Measurements from ENCODE around the gene MUTYH.

DNA sequence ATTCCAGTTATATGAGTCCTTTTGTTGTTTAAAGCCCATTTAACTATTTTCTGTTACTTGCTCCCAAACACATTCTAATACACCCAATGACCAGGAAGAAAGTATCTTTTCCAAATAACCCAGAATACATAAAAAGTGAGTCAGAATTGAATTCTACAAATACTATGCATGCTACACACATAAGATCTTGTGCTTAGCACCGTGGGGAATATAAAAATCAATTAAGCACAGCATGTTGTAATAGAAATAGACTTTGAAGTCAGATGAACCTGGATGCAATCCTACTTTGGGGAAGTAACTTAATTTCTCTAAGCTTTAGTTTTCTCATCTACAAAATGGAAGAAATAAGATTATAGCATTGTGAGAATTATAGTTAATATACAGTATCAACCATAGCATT, 40.5 kb upstream of the MUTYH start:
- TF ChIP-seq, protein P1, sequence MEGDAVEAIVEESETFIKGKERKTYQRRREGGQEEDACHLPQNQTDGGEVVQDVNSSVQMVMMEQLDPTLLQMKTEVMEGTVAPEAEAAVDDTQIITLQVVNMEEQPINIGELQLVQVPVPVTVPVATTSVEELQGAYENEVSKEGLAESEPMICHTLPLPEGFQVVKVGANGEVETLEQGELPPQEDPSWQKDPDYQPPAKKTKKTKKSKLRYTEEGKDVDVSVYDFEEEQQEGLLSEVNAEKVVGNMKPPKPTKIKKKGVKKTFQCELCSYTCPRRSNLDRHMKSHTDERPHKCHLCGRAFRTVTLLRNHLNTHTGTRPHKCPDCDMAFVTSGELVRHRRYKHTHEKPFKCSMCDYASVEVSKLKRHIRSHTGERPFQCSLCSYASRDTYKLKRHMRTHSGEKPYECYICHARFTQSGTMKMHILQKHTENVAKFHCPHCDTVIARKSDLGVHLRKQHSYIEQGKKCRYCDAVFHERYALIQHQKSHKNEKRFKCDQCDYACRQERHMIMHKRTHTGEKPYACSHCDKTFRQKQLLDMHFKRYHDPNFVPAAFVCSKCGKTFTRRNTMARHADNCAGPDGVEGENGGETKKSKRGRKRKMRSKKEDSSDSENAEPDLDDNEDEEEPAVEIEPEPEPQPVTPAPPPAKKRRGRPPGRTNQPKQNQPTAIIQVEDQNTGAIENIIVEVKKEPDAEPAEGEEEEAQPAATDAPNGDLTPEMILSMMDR (IDR thresholded peaks at IDR 0.05; ENCODE audit: poor library complexity, severe bottlenecking): no peak
- TF ChIP-seq POLR2AphosphoS5 (IDR thresholded peaks at IDR 0.05) (no peak), REST (IDR thresholded peaks at IDR 0.05; ENCODE audit: borderline replicate concordance) (no peak), EZH2 (IDR thresholded peaks at IDR 0.05; ENCODE audit: borderline replicate concordance, insufficient read depth, low read length, poor library complexity, severe bottlenecking) (no peak)
